Inflammatory macrophage treated with lipopolysaccharide for 4 hours (primary cell): Measurements from ENCODE around the gene PYCR2.

ENCODE experiments used
- DNase-seq: peaks from one replicate; pipeline ENCODE4 v3.0.0-alpha.2; 2020

PYCR2 gene

DNA sequence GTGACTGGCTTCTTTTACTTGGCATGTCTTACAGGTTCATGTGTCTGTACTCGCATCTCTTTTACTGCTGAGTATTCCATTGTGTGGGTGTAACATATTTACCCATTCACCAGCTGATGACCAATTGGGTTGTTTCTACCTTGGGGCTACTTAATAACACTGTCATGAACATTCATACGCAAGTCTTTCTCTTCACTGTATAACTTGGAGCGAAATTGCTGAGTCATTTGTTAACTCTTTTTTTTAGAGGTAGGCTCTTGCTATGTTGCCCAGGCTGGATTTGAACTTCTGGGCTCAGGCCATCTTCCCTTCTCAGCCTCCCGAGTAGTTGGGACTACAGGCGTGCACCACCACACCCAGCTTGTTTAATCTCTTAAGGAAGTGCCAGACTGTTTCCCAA lies 6.5 kb downstream of the PYCR2 start:
- DNase-seq = no peak

DNA sequence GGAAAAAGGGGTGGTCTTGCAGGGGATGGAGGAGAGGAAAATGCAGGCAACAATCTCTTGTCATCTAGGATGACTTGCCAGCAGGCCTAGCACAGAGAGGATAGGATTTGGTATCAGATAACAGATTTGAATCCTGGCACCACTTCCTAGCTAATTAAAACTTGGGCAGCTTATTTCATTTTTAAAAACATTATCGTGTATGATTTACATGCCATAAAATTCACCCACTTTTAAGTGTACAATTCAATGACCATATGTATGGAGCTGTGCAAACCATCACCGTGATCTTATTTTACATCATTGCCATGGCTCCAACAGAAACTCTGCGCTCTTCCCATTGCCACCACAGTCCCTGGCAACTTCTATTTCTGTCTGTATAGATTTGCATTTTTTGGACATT lies 6.9 kb downstream of the PYCR2 start:
- DNase-seq = no peak

DNA sequence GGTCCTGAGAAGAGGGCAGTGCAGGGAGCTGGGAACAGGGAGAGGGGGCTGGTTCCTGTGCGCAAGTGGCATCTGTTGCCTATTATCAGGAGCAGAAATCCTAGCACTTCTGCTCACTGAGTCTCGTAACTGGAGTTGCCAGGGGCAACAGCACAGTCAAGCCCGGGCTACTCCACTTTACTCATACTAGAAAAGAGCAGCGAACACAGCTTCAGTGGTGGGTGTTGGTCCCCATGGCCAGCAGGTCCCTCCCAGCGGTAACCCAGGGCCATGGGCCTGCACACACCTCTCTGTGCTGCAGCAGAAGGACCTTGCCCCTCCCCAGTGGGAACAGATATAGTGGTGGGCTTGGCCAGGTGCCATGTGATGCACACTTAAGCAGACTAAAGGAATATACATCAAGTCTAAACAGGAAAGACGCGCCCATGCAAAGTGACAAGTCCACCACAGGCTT lies 8.5 kb downstream of the PYCR2 start:
- no peak for DNase-seq

DNA sequence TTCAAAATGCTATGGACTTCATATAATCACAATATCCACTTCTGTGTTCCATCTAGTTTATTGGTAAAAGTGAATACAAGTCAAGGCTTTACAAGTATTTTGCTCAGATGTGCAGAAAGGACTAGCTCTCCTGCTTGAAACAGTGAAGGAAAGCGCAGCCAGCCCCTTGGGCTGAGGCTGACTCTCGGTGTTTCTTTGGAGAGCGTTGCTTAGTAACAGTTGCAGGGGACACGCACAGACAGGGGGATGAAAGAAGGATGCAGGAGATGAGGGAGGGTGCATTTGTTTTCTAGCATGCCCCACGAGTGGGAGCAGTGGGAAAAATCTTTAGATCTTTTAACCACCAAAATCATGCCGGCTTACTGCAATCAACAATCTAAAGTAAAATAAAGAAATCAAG lies 9.1 kb downstream of the PYCR2 start:
- no peak for DNase-seq

DNA sequence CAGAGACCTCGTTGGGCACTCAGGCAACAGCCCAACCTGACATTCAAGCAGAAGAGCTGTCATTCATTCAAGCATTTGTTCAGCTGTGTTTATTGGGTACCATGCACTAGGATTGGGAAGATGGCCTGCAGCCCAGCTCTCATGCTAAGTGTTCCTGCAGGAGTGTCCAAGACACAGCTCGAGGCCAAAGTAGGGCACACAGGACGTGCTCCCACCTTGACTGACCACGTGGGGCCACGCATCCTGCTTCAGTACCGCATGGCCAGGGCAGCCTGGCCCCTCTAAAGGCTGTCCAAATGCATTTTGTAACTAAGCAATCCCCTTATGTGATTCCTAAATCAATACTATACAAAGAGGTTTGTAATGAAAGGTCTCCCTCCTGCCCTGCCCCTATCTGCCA lies 9.7 kb downstream of the PYCR2 start:
- DNase-seq = no peak

DNA sequence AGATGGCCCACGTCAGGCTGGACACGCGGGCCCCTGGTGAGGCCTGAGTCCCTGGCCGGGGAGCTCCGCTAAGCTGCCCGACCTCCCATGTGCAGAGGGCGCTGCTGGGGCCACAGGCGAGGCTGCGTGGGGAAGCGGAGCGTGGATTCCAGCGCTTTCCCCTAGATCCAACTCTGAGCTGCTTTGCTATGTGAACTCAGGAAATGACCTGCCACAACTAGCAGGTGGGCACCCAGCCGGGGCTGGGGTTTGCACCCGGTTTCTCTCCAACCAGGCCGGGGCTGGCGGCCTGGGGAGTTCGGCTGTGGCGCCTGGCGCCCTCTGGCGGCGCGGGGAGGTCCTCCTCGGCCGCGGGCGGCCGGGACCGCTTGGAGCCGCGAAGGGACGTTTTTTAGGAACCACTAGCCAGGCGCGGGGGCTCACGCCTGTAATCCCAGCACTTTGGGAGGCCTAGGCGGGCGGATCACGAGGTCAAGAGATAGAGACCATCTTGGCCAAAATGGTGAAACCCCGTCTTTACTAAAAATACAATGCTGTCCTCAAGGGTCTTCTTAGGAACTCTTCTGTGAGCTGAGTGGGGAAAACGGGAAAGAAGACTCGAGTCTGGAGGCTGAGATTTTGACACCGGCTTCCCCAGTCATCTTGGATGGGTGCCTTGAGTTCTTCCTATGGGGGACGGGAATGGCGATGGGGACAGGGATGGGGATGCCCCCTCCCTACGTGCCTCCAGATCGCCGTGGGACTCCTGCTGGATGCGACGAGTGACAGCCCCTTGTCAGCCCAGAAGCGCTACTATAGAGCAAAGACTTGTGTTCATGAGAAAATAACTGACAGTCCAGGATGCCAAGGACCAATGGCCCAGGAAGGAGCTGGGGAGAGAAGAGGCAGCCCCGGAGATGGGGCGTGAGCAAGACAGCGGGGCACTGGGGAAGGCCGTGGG lies 12.6 kb downstream of the PYCR2 start:
- peak; percentile 44 for DNase-seq

DNA sequence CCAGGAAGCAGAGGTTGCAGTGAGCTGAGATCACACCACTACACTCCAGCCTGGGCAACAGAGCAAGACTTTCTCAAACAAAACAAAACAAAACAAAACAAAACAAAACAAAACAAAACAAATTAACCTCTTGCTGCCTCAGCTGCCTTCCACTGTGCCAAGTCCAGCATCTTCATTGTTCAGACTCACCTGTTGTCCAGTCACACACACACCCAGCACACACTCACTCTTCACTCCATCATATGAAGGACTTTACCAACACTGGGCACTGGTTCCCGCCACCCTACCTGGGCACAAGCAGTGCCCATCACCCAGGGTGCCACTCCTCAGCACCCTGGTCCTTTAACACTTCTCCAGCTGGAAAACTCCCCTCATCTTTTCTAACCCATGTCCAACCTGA lies 14.6 kb downstream of the PYCR2 start:
- no peak for DNase-seq

DNA sequence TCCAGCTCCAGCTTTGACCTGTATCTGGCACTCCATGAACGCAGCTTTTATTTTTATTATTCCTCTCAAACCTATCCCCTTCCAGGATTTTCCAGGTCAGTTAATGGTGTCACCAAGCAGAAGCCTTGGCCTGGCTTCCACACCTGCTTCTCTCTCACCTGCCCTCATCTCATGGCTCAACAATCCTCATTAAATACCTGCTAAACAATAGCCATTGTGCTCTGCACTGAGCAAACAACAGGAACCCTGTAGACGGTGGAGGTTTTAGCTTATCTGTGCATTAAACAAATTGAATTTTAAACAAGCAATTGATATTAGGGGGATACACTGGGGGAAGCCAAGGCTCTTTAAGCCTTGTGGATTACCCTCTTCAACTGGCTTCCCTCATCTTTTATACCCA lies 15.3 kb downstream of the PYCR2 start:
- no peak for DNase-seq

DNA sequence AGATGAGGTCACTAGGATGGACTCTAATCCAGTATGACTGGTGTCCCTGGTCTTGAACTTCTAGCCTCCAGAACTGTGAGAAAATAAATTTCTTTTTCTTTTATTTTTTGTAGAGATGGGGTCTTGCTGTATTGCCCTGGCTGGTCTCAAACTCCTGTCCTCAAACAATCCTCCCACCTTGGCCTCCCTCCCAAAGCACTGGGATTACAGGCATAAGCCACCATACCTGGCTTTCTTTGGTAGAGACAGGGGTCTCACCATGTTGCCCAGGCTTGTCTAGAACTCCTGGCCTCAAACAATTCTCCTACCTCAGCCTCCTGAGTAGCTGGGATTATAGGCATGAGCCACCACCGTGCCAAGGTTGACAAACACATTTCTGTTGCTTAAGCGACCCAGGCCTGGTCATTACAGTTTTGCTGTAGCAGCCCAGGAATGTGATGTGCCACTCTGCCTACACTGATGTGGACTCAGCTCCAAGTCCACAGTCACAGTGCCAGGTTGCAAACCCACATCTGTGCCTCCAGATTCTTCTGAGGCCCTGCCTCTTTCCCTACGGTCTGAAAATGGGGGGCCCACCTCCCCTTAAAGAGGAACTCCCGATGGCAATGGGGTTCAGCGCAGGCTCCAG lies 15.9 kb downstream of the PYCR2 start:
- DNase-seq = no peak

DNA sequence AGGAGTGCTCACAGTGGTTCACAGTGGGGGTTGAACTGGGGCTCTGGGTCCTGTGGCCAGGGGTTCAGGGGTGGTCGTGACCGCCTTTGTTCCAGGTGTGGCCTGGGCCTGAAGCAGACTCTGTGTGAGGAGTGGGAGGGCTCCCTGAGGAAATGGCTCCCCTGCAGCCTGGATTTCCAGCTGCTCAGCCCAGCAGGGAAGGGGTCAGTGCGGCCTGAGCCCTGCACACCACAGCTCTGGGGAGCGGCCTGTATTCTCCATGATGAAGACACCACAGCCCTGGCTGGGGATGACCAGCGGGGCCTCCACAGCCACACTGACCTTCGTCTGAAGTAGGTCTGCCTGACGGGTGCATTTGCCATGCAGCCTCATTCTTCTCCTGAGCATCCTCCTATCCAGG lies 16.7 kb downstream of the PYCR2 start:
- DNase-seq = no peak

DNA sequence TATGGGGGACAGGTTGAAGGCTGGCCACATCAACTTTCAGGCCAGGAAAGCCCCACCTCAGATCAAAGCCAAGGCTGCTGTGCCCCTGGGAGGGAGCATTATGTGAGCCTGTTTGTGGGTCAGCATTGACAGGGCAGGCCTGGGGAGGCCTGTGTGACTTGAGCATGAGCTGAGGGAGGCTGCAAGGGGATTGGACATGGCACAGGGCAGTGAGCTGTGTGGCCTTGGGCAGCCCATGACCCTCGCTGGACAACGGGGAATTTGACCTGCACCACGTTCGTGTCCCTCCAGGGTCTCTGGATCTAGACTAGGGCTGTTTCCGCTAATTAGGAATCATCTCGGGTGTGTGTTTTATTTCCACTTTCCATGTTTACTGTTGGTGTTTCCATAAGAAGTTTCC lies 17.6 kb downstream of the PYCR2 start:
- DNase-seq = no peak

DNA sequence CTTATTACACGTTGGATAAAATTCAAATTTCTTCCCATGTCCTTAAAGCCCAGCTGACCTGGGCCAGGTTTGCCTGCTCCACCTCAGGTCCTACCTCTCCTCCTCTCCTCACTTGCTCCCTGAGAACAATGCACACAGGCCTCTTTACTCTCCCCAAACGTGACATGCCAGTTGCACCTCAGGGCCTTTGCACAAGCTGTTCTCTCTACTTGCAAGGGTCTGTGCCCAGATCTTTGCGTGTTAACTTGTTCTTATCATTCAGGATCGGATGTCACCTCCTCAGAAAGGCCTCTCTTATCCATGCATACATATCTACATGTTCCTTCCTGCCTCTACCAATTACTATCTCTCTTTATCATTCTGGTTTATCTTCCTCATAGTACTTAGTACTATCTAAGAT lies 20.4 kb downstream of the PYCR2 start:
- no peak for DNase-seq

DNA sequence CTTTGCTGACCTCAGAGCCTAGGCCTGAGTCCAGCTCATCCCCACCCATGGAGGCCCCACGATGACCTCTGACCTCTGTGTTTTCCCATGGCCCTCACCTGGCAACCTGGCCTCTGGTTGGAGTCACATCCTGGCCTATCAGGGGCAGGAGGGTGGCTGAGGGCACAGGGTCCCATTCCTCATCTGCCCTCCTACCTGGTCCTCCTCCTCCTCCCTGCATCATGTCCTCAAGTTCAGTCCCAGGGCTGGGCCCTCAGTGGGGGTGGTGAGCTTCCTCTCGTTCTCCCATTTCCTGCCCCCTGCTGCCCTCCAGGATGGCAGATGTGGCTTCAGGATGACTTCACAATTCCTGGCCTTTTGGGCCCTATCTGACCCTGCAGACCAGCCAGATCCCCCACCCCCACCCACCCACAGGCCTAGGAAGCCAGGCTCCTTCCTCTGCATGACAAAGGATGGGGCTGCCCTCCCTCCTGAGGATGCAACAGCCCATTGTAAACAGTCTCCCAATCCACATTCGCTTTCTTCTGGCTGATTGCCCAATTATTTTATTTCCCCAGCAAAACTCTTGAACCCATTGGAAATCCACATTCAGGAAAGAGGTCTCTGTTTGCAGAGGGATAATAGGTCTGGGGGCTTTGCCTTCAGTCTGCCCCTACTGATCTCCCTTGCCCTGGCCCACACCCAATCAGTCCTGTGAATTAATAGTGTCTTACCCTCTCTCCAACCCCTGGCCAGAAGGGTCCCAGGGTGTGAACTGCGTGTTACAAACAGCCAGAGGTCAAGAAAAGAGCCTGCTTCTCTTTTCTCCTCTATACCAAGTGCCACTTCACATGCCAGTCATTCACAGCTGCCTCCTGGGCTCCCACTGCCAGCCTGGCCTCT lies 24.8 kb downstream of the PYCR2 start:
- no peak for DNase-seq

DNA sequence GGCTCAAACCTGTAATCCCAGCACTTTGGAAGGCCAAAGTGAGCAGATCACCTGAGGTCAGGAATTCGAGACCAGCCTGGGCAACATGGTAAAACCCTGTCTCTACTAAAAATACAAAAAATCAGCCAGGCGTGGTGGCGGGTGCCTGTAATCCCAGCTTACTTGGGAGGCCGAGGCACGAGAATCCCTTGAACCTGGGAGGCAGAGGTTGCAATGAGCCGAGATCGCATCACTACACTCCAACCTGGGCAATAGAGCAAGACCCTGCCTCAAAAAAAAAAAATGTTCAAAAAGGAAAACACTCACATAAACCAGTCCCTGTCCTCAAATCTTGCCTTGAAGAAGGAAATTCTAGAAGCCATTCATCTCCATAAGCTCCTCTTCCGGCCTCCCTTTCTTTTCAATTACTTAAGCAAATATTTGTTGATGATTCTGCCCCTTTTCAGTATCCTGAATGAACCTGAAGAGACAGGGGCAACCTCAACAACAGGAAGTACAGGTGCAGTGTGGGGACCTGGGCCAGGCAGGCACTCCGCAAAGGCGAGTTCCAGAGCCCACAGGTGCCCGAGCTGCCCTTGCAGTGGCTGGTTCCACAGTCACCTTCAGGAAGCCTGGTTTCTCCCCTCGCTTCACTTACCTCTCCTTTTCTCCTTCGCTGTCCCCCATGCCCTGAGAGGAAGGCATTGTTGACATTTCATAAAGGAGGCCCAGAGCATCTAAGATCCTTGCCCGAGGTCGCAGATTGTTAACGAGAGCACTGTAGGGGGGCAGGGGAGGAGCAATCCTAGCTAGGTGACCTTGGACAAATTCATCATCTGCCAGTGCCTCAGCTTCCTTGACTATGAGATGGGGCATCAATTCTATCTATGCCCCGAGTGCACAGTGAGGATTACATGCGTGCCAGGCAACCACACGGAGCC lies 26.2 kb downstream of the PYCR2 start:
- no peak for DNase-seq

DNA sequence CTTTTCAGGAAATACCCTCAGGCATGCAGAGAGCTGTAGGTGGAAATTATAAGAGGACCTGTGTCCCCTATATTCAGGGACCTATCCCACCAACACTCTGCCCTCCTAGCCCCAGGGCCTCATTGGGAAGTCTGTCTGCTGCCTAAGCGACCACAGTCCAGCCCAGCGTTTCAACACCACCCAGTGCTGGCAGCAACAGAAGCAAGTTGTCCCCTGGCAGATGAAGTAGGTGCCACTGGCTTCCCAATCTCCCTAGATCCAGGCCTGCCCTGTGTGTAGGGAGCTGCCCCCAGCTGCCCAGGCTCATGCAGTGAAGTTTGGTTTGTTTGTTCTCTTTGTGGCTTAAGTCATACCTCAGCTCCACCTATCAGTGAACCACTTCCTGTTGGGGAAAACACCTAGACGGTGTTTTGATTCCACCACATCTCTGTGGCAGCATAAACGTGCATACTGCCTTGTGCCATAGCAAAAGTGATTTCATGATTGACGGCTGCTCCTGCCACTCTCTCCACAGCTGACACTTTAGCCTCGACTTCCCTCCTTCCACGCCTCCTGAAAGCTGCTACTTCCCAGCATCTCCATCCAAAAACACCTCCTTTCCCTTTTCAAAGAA lies 27.0 kb downstream of the PYCR2 start:
- no peak for DNase-seq

DNA sequence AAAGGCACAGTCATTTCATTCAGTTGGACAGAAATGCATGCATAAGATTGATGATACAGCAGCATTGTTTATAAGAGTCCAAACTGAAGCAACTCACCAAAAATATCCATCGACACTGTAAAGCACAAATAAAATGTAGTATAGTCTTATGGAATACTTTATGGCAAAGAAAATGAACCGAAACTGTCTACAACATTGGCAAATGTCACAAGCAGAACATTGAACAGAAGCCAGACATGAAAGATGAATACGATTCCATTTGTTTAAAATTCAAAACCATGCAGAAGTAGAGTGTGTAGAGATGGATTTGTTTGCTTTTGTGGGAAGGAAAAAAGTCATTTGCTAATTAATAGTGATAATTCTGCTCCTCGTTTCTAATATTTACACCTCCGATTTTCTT lies 27.6 kb downstream of the PYCR2 start:
- no peak for DNase-seq

DNA sequence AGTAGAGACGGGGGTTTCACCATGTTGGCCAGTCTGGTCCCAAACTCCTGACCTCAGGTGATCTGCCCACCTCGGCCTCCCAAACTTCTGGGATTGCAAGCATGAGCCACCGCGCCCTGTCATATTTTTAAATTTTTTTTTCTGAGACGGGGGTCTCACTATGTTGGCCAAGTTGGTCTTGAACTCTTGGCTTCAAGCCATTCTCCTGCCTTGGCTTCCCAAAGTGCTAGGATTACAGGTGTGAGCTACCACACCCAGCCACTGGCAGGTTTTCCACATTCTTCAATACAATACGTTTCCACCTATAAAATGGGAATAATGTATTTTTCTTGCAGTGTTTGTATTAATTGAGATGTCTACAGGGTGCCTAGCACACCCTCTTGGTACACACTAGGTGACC lies 31.7 kb downstream of the PYCR2 start:
- no peak for DNase-seq

DNA sequence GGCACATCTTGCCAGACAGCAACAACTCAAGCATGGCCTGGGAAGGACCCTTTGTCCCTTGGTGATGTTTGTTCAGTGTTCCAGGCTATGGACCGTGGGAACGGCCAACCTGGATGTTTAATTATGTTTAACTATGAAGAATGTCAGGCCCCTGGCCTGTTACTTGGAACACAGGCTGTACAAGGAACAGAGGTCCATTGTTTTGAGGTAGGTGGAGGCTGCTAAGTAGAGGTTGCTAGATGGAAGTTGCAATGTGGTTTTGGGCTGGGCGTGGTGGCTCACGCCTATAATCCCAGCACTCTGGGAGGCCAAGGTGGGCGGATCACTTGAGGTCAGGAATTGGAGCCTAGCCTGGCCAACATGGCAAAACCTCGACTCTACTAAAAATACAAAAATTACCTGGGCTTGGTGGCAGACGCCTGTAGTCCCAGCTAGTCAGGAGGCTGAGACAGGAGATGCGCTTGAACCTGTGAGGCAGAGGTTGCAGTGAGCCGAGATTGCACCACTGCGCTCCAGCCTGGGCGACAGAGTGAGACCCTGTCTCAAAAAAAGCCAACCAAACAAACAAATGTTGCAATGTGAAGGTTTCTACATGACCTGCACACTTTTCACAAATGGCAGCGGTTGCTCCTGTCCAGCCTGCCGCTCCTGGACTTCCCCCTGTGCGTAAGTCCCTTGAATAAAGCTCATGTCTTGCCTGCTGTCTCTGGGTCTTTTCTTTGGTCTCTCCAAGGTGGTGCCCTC lies 32.6 kb downstream of the PYCR2 start:
- DNase-seq = no peak

DNA sequence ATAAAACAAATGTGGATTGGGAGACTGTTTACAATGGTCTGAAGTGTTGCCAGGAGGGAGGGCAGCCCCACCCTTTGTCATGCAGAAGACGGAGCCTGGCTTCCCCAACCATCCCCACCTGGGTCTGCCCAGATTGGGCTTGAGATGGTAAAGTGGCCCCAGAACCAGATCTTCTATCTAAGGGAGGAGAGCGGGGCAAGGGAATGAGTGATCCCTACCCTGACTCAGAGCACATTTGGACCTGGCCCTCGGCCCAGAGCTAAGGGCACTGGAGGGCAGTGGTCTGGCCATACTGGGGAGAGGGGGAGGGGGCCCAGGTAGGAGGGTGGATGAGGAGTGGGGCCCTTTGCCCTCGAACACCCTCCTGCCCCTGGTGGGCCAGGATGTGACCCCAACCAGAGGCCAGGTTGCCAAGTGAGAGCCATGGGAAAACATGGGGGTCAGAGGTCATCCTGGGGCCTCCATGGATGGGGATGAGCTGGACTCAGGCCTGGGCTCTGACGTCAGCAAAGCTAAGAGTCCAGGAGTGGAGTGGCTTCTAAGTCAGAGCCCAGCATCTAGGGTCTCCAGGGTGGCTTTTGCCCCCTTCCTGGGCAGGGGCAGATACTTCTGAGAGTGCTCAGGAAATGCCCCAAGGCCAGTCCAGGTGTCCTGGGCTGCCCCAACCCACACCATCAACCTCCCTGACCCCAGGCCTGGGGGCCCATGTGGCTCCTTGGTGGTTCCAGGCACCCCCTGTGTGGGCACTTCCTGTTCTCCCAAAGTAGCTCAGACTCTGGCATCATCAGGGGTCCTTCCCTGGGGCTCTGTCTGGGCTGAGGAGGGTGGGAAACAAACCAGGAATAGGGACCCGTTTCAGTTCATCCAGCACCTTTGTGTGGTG lies 33.5 kb downstream of the PYCR2 start:
- DNase-seq = no peak

DNA sequence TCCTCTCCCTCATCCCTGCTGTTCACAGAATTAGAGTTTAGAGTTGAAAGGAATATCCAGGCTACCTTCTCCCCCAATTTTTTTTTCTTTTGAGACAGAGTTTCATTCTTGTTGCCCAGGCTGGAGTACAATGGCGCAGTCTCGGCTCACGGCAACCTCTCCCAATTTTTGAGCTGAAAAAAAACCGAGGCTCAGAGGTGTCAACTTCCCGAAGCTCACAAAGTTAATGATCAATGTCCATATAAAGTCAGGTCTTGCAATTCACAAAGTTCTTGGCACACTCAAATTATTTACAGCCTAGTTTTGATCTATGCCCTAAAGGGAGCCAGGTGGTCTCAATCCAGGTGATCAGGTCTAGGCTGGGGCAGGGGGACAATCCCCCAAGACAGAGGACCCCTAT lies 34.3 kb downstream of the PYCR2 start:
- no peak for DNase-seq
